Osteoblast (primary cell): ENCODE measurements around the gene LRRC3. TPM values are rescaled to one million over a fixed set of nuclear protein-coding genes. Genes with fewer than 3 reads are reported as not detected.

Source experiments
- DNase-seq: peaks from one replicate; pipeline ENCODE4 v3.0.0; 2011; ENCODE audit warnings: low spot score, mixed read lengths; ENCODE audit not compliant: insufficient read length; ENCODE audit errors: missing footprints
- H2AFZ ChIP-seq: 2 replicates; pipeline ENCODE4 v1.6.0; 2011; ENCODE audit warnings: mild to moderate bottlenecking, low read length
- H3K27ac ChIP-seq: 2 replicates; pipeline ENCODE4 v1.5.1; 2011; ENCODE audit warnings: mild to moderate bottlenecking, low read depth, low read length, moderate library complexity
- H3K27me3 ChIP-seq: 2 replicates; pipeline ENCODE4 v1.6.0; 2012; ENCODE audit warnings: mild to moderate bottlenecking, control low read depth, inconsistent platforms, low read length, moderate library complexity; ENCODE audit not compliant: insufficient read depth
- H3K36me3 ChIP-seq: 2 replicates; pipeline ENCODE4 v1.5.1; 2011; ENCODE audit warnings: mild to moderate bottlenecking, low read length, control low read depth, moderate library complexity; ENCODE audit not compliant: insufficient read depth
- H3K4me1 ChIP-seq: 2 replicates; pipeline ENCODE4 v1.5.1; 2011; ENCODE audit warnings: mild to moderate bottlenecking, low read length, control low read depth, moderate library complexity; ENCODE audit not compliant: insufficient read depth
- H3K4me2 ChIP-seq: 2 replicates; pipeline ENCODE4 v1.6.0; 2011; ENCODE audit warnings: mild to moderate bottlenecking, low read length; ENCODE audit not compliant: insufficient read depth
- H3K4me3 ChIP-seq: fragments of 200-600 bp; sonication (generic); 3 replicates; pipeline ENCODE4 v1.5.1; 2012; ENCODE audit warnings: mild to moderate bottlenecking, low read length, inconsistent platforms; ENCODE audit not compliant: insufficient read depth
- H3K79me2 ChIP-seq: 2 replicates; pipeline ENCODE4 v1.6.0; 2012; ENCODE audit warnings: mild to moderate bottlenecking, low read length, control low read depth, inconsistent platforms; ENCODE audit not compliant: insufficient read depth
- H3K9me3 ChIP-seq: 2 replicates; pipeline ENCODE4 v1.5.1; 2011; ENCODE audit warnings: low read depth, low read length, control low read depth
- H4K20me1 ChIP-seq: 2 replicates; pipeline ENCODE4 v1.6.0; 2012; ENCODE audit warnings: mild to moderate bottlenecking, low read length, control low read depth; ENCODE audit not compliant: insufficient read depth
- total RNA-seq: library from RNA; depleted of rRNA; stranded (reverse); fragments of >200 nt; gene quantifications from 2 replicates; pipeline ENCODE4 v1.2.3, GENCODE V29; 2012
- TF ChIP-seq, protein P1 (sequence below): IDR thresholded peaks from 2 replicates; pipeline ENCODE4 v1.5.1; 2011; ENCODE audit warnings: mild to moderate bottlenecking, low read depth, low read length, moderate library complexity; ENCODE audit errors: extremely low read depth

Gene LRRC3, protein sequence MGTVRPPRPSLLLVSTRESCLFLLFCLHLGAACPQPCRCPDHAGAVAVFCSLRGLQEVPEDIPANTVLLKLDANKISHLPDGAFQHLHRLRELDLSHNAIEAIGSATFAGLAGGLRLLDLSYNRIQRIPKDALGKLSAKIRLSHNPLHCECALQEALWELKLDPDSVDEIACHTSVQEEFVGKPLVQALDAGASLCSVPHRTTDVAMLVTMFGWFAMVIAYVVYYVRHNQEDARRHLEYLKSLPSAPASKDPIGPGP
- total RNA-seq = 0.72 and 0.88 TPM in 2 replicates

DNA sequence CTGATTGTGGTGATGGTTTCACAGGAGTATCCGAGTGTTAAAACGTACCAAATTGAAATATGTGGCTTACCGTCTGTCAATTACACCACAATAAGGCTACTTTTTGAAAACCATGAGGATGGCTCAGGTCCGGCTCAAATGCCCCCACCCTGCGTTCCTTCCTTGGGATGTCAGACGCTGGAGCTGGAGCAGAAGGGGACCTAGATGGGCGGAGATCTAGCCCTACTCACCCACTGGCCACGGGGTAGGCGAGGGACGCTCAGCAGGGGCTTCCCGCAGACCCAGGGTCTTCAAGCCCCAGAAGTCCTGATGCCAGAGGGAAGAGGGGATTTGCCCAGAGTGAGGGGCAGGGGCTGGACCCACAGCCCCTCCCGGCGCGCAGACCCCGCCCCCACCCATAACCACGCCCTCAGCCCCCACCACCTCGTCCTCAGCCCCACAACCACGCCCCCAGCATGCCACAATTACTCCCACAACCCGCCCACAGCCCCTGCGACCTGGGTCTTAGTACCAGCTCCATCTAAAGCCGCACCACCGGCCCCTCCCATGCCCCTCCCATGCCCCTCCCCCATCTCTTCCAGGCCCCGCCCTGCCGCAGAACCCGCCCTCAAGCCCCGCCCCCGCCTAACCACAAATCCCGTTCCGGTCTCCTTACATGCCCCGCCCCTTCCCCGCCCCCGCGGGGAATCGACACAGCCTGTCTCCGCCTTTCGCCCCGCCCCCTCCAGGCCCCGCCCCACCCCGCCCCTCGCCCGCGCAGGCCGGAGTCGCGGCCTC lies at the start of gene LRRC3:
Gene LRRC3 (plus strand): TSS at position 764 of the 777 bp plus-strand sequence. CDS start 1,135 bp downstream, outside the sequence.
- no peaks in the 10 kb centered on the region for H3K27me3 ChIP-seq
- DNase-seq = peak; percentile 95
- H3K36me3 ChIP-seq = no peaks in the 10 kb centered on the region
- TF ChIP-seq, protein P1, sequence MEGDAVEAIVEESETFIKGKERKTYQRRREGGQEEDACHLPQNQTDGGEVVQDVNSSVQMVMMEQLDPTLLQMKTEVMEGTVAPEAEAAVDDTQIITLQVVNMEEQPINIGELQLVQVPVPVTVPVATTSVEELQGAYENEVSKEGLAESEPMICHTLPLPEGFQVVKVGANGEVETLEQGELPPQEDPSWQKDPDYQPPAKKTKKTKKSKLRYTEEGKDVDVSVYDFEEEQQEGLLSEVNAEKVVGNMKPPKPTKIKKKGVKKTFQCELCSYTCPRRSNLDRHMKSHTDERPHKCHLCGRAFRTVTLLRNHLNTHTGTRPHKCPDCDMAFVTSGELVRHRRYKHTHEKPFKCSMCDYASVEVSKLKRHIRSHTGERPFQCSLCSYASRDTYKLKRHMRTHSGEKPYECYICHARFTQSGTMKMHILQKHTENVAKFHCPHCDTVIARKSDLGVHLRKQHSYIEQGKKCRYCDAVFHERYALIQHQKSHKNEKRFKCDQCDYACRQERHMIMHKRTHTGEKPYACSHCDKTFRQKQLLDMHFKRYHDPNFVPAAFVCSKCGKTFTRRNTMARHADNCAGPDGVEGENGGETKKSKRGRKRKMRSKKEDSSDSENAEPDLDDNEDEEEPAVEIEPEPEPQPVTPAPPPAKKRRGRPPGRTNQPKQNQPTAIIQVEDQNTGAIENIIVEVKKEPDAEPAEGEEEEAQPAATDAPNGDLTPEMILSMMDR = no peak
- H4K20me1 ChIP-seq = no peaks in the 10 kb centered on the region
- no peak within 1 kb of the TSS for H2AFZ ChIP-seq
- no peak within 1 kb of the TSS for H3K27ac ChIP-seq
- no peaks in the 10 kb centered on the region for H3K9me3 ChIP-seq
- no peaks in the 10 kb centered on the region for H3K79me2 ChIP-seq
- H3K4me2 ChIP-seq = peak within 1 kb of the TSS; percentile 60
- H3K4me1 ChIP-seq = no peaks in the 10 kb centered on the region
- peak within 1 kb of the TSS; percentile 62 for H3K4me3 ChIP-seq

DNA sequence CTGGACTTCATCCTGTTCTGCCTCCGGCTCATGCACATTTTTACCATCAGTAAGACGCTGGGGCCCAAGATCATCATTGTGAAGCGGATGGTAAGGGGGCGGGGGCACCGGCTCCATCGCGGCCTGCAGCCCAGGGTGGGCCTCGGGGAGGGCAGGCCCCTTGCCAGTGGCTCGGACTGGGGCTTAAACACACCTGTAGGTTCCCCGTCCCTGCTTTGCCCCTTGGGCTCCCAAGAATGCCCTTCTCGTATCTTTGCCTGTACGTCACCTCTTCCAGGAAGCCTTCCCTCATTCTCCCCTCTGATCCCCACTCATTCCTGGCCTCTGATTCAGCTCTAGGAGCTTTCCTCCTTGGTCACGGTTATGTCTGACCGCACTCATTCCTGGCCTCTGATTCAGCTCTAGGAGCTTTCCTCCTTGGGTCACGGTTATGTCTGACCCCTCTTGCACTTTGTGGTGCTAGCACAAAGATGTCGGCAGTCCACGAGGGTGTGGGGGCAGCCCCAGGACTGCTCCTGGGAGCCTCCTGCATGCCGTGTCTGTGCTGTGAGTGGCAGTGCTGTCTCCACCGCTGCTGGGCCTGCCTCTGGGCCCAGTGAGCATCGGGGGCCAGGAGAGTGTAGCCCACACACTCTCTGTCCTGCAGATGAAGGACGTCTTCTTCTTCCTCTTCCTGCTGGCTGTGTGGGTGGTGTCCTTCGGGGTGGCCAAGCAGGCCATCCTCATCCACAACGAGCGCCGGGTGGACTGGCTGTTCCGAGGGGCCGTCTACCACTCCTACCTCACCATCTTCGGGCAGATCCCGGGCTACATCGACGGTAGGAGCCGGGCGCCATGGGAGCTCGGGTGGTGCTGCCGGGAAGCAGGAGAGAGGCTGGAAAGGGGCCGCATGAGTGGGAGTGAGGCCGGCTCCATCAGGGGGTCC lies 49.1 kb upstream of the LRRC3 start:
- Histone ChIP-seq H3K4me2 (no peak overlapping the region), H3K79me2 (no peaks in the 10 kb centered on the region), H2AFZ (no peak overlapping the region), H3K9me3 (no peaks in the 10 kb centered on the region), H3K4me3 (no peak overlapping the region), H3K27ac (no peak overlapping the region), H3K36me3 (no peaks in the 10 kb centered on the region), H3K4me1 (no peaks in the 10 kb centered on the region), H4K20me1 (no peaks in the 10 kb centered on the region), H3K27me3 (no peaks in the 10 kb centered on the region)
- TF ChIP-seq, protein P1 = no peak
- DNase-seq = no peak

DNA sequence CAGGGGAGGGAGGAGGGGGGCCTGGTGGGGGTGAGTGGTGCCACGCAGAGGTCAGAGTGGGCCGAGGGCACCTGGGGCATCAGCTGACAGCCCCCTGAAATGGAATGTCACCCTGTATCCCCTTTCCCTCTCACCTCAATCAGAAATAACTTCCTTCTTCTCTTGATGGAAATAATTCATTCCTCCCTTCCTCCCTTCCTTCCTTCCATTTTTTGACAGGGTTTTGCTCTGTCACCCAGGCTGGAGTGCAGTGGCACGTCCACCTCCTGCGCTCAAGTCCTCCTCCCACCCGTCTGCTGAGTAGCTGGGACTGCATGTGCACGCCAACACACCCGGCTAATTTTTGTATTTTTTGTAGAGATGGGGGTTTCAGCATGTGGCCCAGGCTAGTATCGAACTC lies 48.4 kb upstream of the LRRC3 start:
- TF ChIP-seq, protein P1 = no peak
- H3K4me2 ChIP-seq = no peak overlapping the region
- H3K27ac ChIP-seq = no peak overlapping the region
- no peaks in the 10 kb centered on the region for H3K9me3 ChIP-seq
- no peaks in the 10 kb centered on the region for H3K4me1 ChIP-seq
- no peak overlapping the region for H3K4me3 ChIP-seq
- H3K36me3 ChIP-seq = no peaks in the 10 kb centered on the region
- no peak for DNase-seq
- no peak overlapping the region for H2AFZ ChIP-seq
- no peaks in the 10 kb centered on the region for H3K79me2 ChIP-seq
- no peaks in the 10 kb centered on the region for H4K20me1 ChIP-seq
- H3K27me3 ChIP-seq = no peaks in the 10 kb centered on the region
